GM12878 (cell line): ENCODE data around the gene EEF2K.

Source experiments
- ATF7 ChIP-seq: fragments of 450-650 bp; IDR thresholded peaks from 2 replicates; pipeline ENCODE4 v1.6.1; 2016; ENCODE audit warnings: low read depth, mild to moderate bottlenecking
- BACH1 ChIP-seq: fragments of 450-650 bp; IDR thresholded peaks from 2 replicates; pipeline ENCODE4 v1.6.1; 2017; ENCODE audit warnings: mild to moderate bottlenecking, borderline replicate concordance
- CHD4 ChIP-seq: fragments of 200-600 bp; sonication (generic); IDR thresholded peaks from 2 replicates; pipeline ENCODE4 v1.6.1; 2016; ENCODE audit warnings: mild to moderate bottlenecking
- CTCF ChIP-seq, 3 experiments: IDR thresholded peaks in 2 of 3; conservative IDR thresholded peaks in 1 of 3; 2 replicates each; pipeline ENCODE4 v1.5.1; 2011; ENCODE audit warnings: low read depth in 3 of 3, low read length in 3 of 3, mild to moderate bottlenecking in 3 of 3, control low read depth in 2 of 3, moderate library complexity in 2 of 3, inconsistent platforms in 1 of 3, mixed read lengths in 1 of 3; ENCODE audit not compliant: control insufficient read depth in 2 of 3, insufficient read depth in 1 of 3; ENCODE audit errors: extremely low read depth in 1 of 3
- EGR1 ChIP-seq, 2 experiments: IDR thresholded peaks; 1 replicate in 1 of 2; 2 replicates in 1 of 2; pipeline ENCODE4 v1.6.1; 2011 to 2012; ENCODE audit warnings: low read depth in 2 of 2, low read length in 2 of 2, borderline replicate concordance in 1 of 2, mild to moderate bottlenecking in 1 of 2, moderate library complexity in 1 of 2
- HCFC1 ChIP-seq: fragments of 150-350 bp; IDR thresholded peaks from 2 replicates; pipeline ENCODE4 v1.6.1; 2014; ENCODE audit warnings: low read length
- JUNB ChIP-seq: IDR thresholded peaks from 2 replicates; pipeline ENCODE4 v1.6.1; 2016; ENCODE audit warnings: antibody characterized with exemption, mild to moderate bottlenecking
- POLR2A ChIP-seq: IDR thresholded peaks from 2 replicates; pipeline ENCODE4 v1.6.1; 2011; ENCODE audit warnings: low read depth, mild to moderate bottlenecking, low read length
- POLR2AphosphoS5 ChIP-seq: IDR thresholded peaks from 2 replicates; pipeline ENCODE4 v1.6.1; 2011; ENCODE audit warnings: mild to moderate bottlenecking, low read length, inconsistent platforms
- YY1 ChIP-seq: IDR thresholded peaks from 2 replicates; pipeline ENCODE4 v1.6.1; 2011; ENCODE audit warnings: low read depth, mild to moderate bottlenecking, low read length
- ZNF384 ChIP-seq: IDR thresholded peaks from 2 replicates; pipeline ENCODE4 v1.6.1; 2012; ENCODE audit warnings: low read depth, mild to moderate bottlenecking, low read length, improper control_type of control experiment, borderline replicate concordance
- ZSCAN29 ChIP-seq: fragments of 450-650 bp; IDR thresholded peaks from 2 replicates; pipeline ENCODE4 v1.6.1; 2017; ENCODE audit warnings: mild to moderate bottlenecking, moderate library complexity
- TF ChIP-seq, protein P1 (sequence below): IDR thresholded peaks from 2 replicates; pipeline ENCODE4 v1.6.1; 2012; ENCODE audit warnings: mild to moderate bottlenecking, low read depth, low read length

DNA sequence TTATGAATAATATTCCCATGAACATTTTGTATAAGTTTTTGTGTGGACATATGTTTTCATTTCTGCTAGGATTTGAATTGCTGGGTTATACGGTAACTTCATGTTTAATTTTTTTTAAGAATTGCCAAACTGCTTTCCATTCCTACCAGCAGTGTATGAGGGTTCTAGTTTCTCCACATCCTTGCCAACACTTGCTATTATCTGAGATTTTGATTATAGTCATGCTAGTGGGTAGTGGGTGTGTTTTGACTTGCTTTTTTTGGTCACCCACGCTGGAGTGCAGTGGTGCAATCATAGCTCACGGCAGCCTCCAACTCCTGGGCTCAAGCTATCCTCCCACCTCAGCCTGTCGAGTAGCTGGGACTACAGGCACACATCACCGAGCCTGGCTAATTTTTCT, 3.0 kb upstream of the EEF2K start:
- TF ChIP-seq CTCF (IDR thresholded peaks at IDR 0.05 in 2 of 3, conservative IDR thresholded peaks at IDR 0.05 in 1 of 3; ENCODE audit: control insufficient read depth in 2 of 3, extremely low read depth in 1 of 3, insufficient read depth in 1 of 3, low read depth in 3 of 3, low read length in 3 of 3) (no peak), CHD4 (no peak), HCFC1 (no peak), JUNB (no peak), POLR2A (no peak), YY1 (no peak), ZNF384 (no peak), POLR2AphosphoS5 (no peak), ZSCAN29 (no peak), ATF7 (no peak), EGR1 (IDR thresholded peaks at IDR 0.05; ENCODE audit: borderline replicate concordance in 1 of 2, low read depth in 2 of 2, low read length in 2 of 2) (no peak), BACH1 (no peak)
- TF ChIP-seq, protein P1, sequence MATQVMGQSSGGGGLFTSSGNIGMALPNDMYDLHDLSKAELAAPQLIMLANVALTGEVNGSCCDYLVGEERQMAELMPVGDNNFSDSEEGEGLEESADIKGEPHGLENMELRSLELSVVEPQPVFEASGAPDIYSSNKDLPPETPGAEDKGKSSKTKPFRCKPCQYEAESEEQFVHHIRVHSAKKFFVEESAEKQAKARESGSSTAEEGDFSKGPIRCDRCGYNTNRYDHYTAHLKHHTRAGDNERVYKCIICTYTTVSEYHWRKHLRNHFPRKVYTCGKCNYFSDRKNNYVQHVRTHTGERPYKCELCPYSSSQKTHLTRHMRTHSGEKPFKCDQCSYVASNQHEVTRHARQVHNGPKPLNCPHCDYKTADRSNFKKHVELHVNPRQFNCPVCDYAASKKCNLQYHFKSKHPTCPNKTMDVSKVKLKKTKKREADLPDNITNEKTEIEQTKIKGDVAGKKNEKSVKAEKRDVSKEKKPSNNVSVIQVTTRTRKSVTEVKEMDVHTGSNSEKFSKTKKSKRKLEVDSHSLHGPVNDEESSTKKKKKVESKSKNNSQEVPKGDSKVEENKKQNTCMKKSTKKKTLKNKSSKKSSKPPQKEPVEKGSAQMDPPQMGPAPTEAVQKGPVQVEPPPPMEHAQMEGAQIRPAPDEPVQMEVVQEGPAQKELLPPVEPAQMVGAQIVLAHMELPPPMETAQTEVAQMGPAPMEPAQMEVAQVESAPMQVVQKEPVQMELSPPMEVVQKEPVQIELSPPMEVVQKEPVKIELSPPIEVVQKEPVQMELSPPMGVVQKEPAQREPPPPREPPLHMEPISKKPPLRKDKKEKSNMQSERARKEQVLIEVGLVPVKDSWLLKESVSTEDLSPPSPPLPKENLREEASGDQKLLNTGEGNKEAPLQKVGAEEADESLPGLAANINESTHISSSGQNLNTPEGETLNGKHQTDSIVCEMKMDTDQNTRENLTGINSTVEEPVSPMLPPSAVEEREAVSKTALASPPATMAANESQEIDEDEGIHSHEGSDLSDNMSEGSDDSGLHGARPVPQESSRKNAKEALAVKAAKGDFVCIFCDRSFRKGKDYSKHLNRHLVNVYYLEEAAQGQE = no peak
